HL-60 (cell line): ENCODE data around the gene MGAT4B.
A peak's percentile ranks its signal among the peaks of the same experiment; 100 is the strongest.

Experiments used
- DNase-seq, 2 experiments: peaks; one replicate each; pipeline ENCODE4 v3.0.0-alpha.2; 2010 to 2020; ENCODE audit warnings: low read depth in 1 of 2, low spot score in 1 of 2
- H3K27ac ChIP-seq: fragments of 250-450 bp; sonication (Bioruptor Pico); replicated peaks from 2 replicates; pipeline ENCODE4 v1.5.1; 2020; ENCODE audit warnings: mild to moderate bottlenecking, moderate library complexity
- H3K27me3 ChIP-seq: fragments of 250-450 bp; sonication (Bioruptor Pico); 2 replicates; pipeline ENCODE4 v1.5.1; 2021; ENCODE audit warnings: mild to moderate bottlenecking, moderate library complexity; ENCODE audit not compliant: insufficient read depth, poor library complexity, severe bottlenecking
- H3K4me3 ChIP-seq: replicated peaks from 2 replicates; pipeline ENCODE4 v1.5.1; 2011; ENCODE audit warnings: mild to moderate bottlenecking, control low read depth, low read length; ENCODE audit not compliant: insufficient read depth
- CTCF ChIP-seq: IDR thresholded peaks from one replicate; pipeline ENCODE4 v1.5.1; 2011; ENCODE audit warnings: low read length, control low read depth, inconsistent platforms; ENCODE audit not compliant: insufficient read depth
- GABPA ChIP-seq: IDR thresholded peaks from 2 replicates; pipeline ENCODE4 v1.6.1; 2012; ENCODE audit warnings: low read depth
- POLR2AphosphoS5 ChIP-seq: IDR thresholded peaks from 2 replicates; pipeline ENCODE4 v1.6.1; 2012; ENCODE audit warnings: low read depth
- REST ChIP-seq: IDR thresholded peaks from 2 replicates; pipeline ENCODE4 v1.6.1; 2012; ENCODE audit warnings: low read depth; ENCODE audit not compliant: insufficient replicate concordance
- SPI1 ChIP-seq: IDR thresholded peaks from 2 replicates; pipeline ENCODE4 v1.6.1; 2012; ENCODE audit warnings: low read depth, mild to moderate bottlenecking, borderline replicate concordance

The MGAT4B gene

DNA sequence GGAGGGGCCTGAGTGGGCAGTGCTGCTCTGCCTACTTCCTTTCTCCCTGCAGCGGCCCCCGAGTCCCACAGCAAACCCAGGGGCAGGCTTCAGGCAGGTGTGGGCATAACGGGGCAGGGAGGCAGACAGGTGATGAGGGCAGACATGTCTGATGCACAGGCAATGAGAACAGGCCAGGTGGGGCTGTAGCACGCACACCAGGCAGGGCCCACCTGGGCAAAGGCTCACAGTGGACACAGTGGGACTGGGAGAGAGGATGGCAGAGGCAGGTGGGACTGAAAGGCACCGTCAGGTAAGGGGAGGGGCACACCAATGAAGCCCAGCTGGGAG, 7.1 kb downstream of the MGAT4B start:
- TF ChIP-seq CTCF (no peak), REST (no peak), GABPA (no peak), SPI1 (no peak), POLR2AphosphoS5 (no peak)
- no peaks in the 10 kb centered on the region for H3K27me3 ChIP-seq
- H3K4me3 ChIP-seq: no peak overlapping the region
- no peak overlapping the region for H3K27ac ChIP-seq
- no peak for DNase-seq

- H3K27me3 ChIP-seq: no peaks in the 10 kb centered on the region
- H3K4me3 ChIP-seq: no peak overlapping the region
- no peak overlapping the region for H3K27ac ChIP-seq
- no peak for DNase-seq
- no peak for TF ChIP-seq CTCF
- TF ChIP-seq SPI1: no peak
- no peak for TF ChIP-seq GABPA
- no peak for TF ChIP-seq POLR2AphosphoS5
- no peak for TF ChIP-seq REST
These were observed 7.7 kb downstream of the MGAT4B start for GRCh38 chr5:179798771-179799643.

DNA sequence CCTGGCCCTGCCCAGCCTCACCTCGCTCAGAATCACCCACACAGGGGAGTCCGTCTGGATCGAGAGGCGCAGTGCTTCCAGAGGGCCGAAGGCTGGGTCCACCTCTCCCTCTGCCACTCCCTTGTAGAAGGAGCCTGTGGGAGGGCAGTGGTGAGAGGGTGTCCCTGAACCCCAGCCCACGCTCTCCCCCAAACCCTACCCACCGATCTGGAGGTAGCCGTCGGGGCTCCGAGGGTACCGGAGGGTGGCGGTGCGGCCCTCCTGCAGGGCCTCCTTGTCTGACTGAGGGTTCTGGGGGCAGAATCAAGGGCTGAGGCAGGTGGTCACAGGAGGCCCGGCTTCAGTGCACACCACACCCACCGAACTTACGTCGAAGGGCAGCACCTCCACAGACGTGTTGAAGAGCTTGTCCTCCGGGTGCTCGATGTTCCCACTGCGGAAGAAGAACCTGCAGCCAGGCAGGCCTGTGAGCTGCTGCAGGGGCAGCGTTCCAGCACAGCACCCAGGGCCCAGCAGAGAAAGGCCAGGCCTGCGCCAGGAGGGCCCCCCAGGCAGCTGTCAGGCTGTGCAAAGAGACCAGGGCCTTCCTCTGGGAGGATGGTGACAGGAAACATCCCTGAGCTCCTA, 8.4 kb downstream of the MGAT4B start:
- DNase-seq: no peak
- H3K27me3 ChIP-seq: no peaks in the 10 kb centered on the region
- TF ChIP-seq POLR2AphosphoS5: 0 out of 2 replicates have a peak, but pooled peaks have one; percentile 17
- TF ChIP-seq GABPA: no peak
- no peak overlapping the region for H3K27ac ChIP-seq
- no peak overlapping the region for H3K4me3 ChIP-seq

DNA sequence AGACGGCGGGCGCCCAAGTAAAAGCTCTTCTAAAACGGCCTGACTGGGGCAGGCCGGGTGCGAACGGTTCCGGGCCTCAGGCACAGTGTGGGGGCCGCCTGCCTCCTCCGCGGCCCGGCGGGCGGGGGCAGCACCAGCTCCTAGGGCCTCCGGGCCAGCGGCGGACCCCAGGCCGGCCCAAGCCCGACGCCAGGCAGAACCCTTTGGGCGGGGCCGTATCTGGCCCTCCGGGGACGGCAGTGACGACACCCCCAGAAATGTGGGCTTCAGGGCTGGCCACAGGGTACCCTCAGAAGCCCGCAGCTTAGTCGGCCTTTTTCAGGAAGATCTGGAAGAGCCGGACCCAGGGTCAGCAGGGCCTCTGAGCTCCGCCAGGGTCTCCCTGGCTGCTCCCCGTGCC, 8.9 kb downstream of the MGAT4B start:
- Histone ChIP-seq H3K27ac (no peak overlapping the region), H3K4me3 (no peak overlapping the region), H3K27me3 (no peaks in the 10 kb centered on the region)
- no peak for DNase-seq
- TF ChIP-seq POLR2AphosphoS5 (no peak), SPI1 (no peak), GABPA (no peak), REST (no peak), CTCF (no peak)
